ENCODE measurements around the gene VN1R5.

The VN1R5 gene

GRCh38 chr1:247303216-247303615 lies 47.3 kb downstream of the VN1R5 start:
- no peak for DNase-seq

GRCh38 chr1:247304031-247304430 lies 48.2 kb downstream of the VN1R5 start:
- DNase-seq, result no peak

Measured in T-helper 1 cell (primary cell).